HepG2 (cell line): ENCODE results near the gene SPNS2. TPM values are rescaled to one million over a fixed set of nuclear protein-coding genes. Genes with fewer than 3 reads are reported as not detected.

Experiments
- ATAC-seq: fragments of 200-7000 bp; cut with Tn5 transposase; 3 replicates; pipeline ENCODE4 v1.9.1; 2020; ENCODE audit warnings: mild to moderate bottlenecking, moderate library complexity
- BruUV-seq: library from RNA; stranded (reverse); fragments of 400-500 nt; replicated peaks from 2 replicates; lab custom pipeline; 2021; lab: Mats Ljungman, UMichigan
- CTCF ChIA-PET: fragments of 300-600 bp; formaldehyde crosslinking; extraction: SDS; loops from one replicate; lab custom pipeline; 2021; ENCODE audit warnings: low total read pairs, inconsistent platforms, low intra/inter-chr PET ratio; lab: Yijun Ruan, JAX
- POLR2A ChIA-PET: fragments of 350-600 bp; sonication (Branson Sonifier 250); formaldehyde crosslinking; loops from one replicate; lab custom pipeline; 2020; ENCODE audit warnings: antibody characterized with exemption, inconsistent platforms; lab: Yijun Ruan, JAX
- DNase-seq: peaks from one replicate; pipeline ENCODE4 v3.0.0-alpha.2; 2015; ENCODE audit warnings: low spot score
- FAIRE-seq: peaks from 3 replicates; lab custom pipeline; 2011; peaks lifted over from hg19 to GRCh38; lab: Jason Lieb, UNC
- H2AFZ ChIP-seq: one replicate; pipeline ENCODE4 v1.6.1; 2011; ENCODE audit warnings: low read length, inconsistent platforms
- H3K27ac ChIP-seq: fragments of 300-600 bp; 3 replicates; pipeline ENCODE4 v1.8.0; 2011; ENCODE audit warnings: mixed run types, mild to moderate bottlenecking, mixed read lengths, low read length, inconsistent platforms; ENCODE audit not compliant: insufficient read depth; ENCODE audit errors: extremely low read length
- H3K27me3 ChIP-seq, 2 experiments: fragments of 200-600 bp in 1 of 2; 2 replicates in 1 of 2; 3 replicates in 1 of 2; pipeline versions ENCODE4 v1.6.0 to v1.8.0; 2011; ENCODE audit warnings: low read length in 2 of 2, mild to moderate bottlenecking in 2 of 2, moderate library complexity in 2 of 2, inconsistent platforms in 1 of 2; ENCODE audit not compliant: insufficient read depth in 2 of 2, control insufficient read depth in 1 of 2
- H3K36me3 ChIP-seq, 2 experiments: fragments of 200-600 bp in 1 of 2; replicated peaks in 1 of 2; 2 replicates in 1 of 2; 3 replicates in 1 of 2; pipeline versions ENCODE4 v1.5.1 to v1.8.0; 2011; ENCODE audit warnings: low read length in 2 of 2, inconsistent platforms in 1 of 2; ENCODE audit not compliant: insufficient read depth in 2 of 2, control insufficient read depth in 1 of 2
- H3K4me1 ChIP-seq: 2 replicates; pipeline ENCODE4 v1.5.1; 2012; ENCODE audit warnings: low read length, inconsistent platforms; ENCODE audit not compliant: insufficient read depth
- H3K4me2 ChIP-seq: 2 replicates; pipeline ENCODE4 v1.6.0; 2011; ENCODE audit warnings: low read depth, low read length, inconsistent platforms
- H3K4me3 ChIP-seq, 3 experiments: fragments of 200-600 bp in 1 of 3; sonication (generic), shearing (Covaris generic) in 1 of 3; replicated peaks in 1 of 3; 2 replicates each; pipeline ENCODE4 v1.5.1; 2011 to 2016; ENCODE audit warnings: low read length in 3 of 3, inconsistent platforms in 2 of 3, low read depth in 2 of 3, mild to moderate bottlenecking in 2 of 3, control low read depth in 1 of 3, mixed read lengths in 1 of 3; ENCODE audit not compliant: insufficient read depth in 1 of 3
- H3K79me2 ChIP-seq: one replicate; pipeline ENCODE4 v1.6.1; 2011; ENCODE audit warnings: low read length, inconsistent platforms; ENCODE audit not compliant: insufficient read depth
- H3K9ac ChIP-seq: 2 replicates; pipeline ENCODE4 v1.6.0; 2011; ENCODE audit warnings: mild to moderate bottlenecking, low read depth, low read length, inconsistent platforms; ENCODE audit not compliant: insufficient read depth
- H3K9me3 ChIP-seq: 2 replicates; pipeline ENCODE4 v1.5.1; 2012; ENCODE audit warnings: mild to moderate bottlenecking, low read length
- H4K20me1 ChIP-seq: 2 replicates; pipeline ENCODE4 v1.6.0; 2011; ENCODE audit warnings: inconsistent platforms, mild to moderate bottlenecking, low read length, moderate library complexity; ENCODE audit not compliant: insufficient read depth
- HOXA3 ChIP-seq: sonication (generic); formaldehyde crosslinking; IDR thresholded peaks from 2 replicates; pipeline ENCODE4 v1.5.0; 2020; ENCODE audit warnings: missing genetic modification reagents
- RAD51 ChIP-seq: fragments of 450-650 bp; IDR thresholded peaks from 2 replicates; pipeline ENCODE4 v1.6.1; 2016; ENCODE audit warnings: borderline replicate concordance
- RERE ChIP-seq: IDR thresholded peaks from 2 replicates; pipeline ENCODE4 v1.6.1; 2016; ENCODE audit warnings: low read depth, missing genetic modification reagents, missing compliant biosample characterization
- SATB2 ChIP-seq: sonication (generic); formaldehyde crosslinking; IDR thresholded peaks from 2 replicates; pipeline ENCODE4 v1.5.0; 2020; ENCODE audit warnings: missing genetic modification reagents
- ZNF580 ChIP-seq: IDR thresholded peaks from 2 replicates; pipeline ENCODE4 v1.6.1; 2016; ENCODE audit warnings: low read depth, borderline replicate concordance
- WGBS: methylation state at CpG from one replicate; pipeline ENCODE4 v1.1.6; 2017; ENCODE audit warnings: low lambda C conversion rate; 5-methylcytosine and 5-hydroxymethylcytosine counted together
- in situ Hi-C: cut with HindIII; loops from 2 replicates; pipeline ENCODE4 v1.10.0; 2017; ENCODE audit warnings: low pct_unique_long_range_greater_than_20kb; ENCODE audit not compliant: extremely low pct_ligation_motif_present
- intact Hi-C: fragments of 100-400 bp; cut with micrococcal nuclease; formaldehyde crosslinking; loops from one replicate; pipeline ENCODE4 v1.10.0; 2022; ENCODE audit not compliant: unreplicated experiment
- polyA plus RNA-seq, 8 experiments: library from polyadenylated mRNA; depleted of rRNA in 3 of 8; stranded (reverse) in 7 of 8; unstranded in 1 of 8; fragments of >200 nt; fragmentation: Illumina TruSeq in 4 of 8; extraction: Trizol in 4 of 8; gene quantifications; 2 replicates each; pipeline versions ENCODE4 v1.2.1 to v1.2.3, GENCODE V29; 2011 to 2016; ENCODE audit warnings: low read depth in 4 of 8, missing spikeins in 1 of 8, mixed read lengths in 1 of 8; ENCODE audit not compliant: insufficient read depth in 1 of 8
- total RNA-seq, 5 experiments: library from RNA; depleted of rRNA; stranded (reverse); fragments of >200 nt; fragmentation: Illumina TruSeq; extraction: Trizol; gene quantifications; 2 replicates each; pipeline ENCODE4 v1.2.3, GENCODE V29; 2016; ENCODE audit warnings: low read depth in 1 of 5

SPNS2 gene
- total and polyA plus RNA-seq, 2 of the 13 experiments (the other 11 are each of a cell fraction or from before 2014, with no cell fraction given), result 0.01 TPM; not detected in 1

- TF ChIP-seq HOXA3 (no peak), RERE (CRISPR knock-in tag) (no peak), ZNF580 (CRISPR knock-in tag) (no peak)
Measured at GRCh38 chr17:4572131-4572530, 73.5 kb downstream of the SPNS2 start (continued).

GRCh38 chr17:4573115-4573514 lies 74.4 kb downstream of the SPNS2 start:
- in situ Hi-C loops (no loop called here), intact Hi-C loops (no loop called here)
- ATAC-seq (no peak), DNase-seq (no peak), FAIRE-seq (no peak)
- H3K27me3 ChIP-seq, result no peaks in the 10 kb centered on the region
- 56% methylated on average over 4 of the region's 4 CpGs for WGBS
- no peak overlapping the region for H3K9ac ChIP-seq
- no peaks in the 10 kb centered on the region for H3K79me2 ChIP-seq
- no TSS peak for BruUV-seq
- H3K4me3 ChIP-seq, result no peak overlapping the region
- H4K20me1 ChIP-seq, result no peaks in the 10 kb centered on the region
- no peak overlapping the region for H3K27ac ChIP-seq
- no peak overlapping the region for H2AFZ ChIP-seq
- H3K9me3 ChIP-seq, result no peaks in the 10 kb centered on the region
- H3K4me2 ChIP-seq, result no peak overlapping the region
- TF ChIP-seq SATB2 (CRISPR knock-in tag) (no peak), RAD51 (no peak)
- ChIA-PET POLR2A (interaction anchor here (1.5 kb wide), 1 partner anchor 18 kb away, joined by 5 read pairs; the partner anchor contains the start of gene MYBBP1A), CTCF (no interaction called here)
- no peaks in the 10 kb centered on the region for H3K36me3 ChIP-seq
- H3K4me1 ChIP-seq, result peaks cover 67% of the 10 kb centered on the region
